Stomach smooth muscle (tissue), 2 donors: ENCODE measurements around the gene CERS6.

Source experiments
- H3K27ac ChIP-seq: one replicate; pipeline ENCODE4 v1.7.0; 2013; ENCODE audit warnings: mild to moderate bottlenecking, low read length, inconsistent platforms
- H3K27me3 ChIP-seq, 2 donors: one replicate each; pipeline ENCODE4 v1.7.0; 2013; ENCODE audit warnings: low read length in 2 of 2; ENCODE audit not compliant: insufficient read depth in 2 of 2, control insufficient read depth in 1 of 2
- H3K36me3 ChIP-seq, 2 donors: one replicate each; pipeline ENCODE4 v1.7.0; 2013; ENCODE audit warnings: low read length in 2 of 2; ENCODE audit not compliant: control insufficient read depth in 2 of 2, insufficient read depth in 2 of 2
- H3K4me1 ChIP-seq: one replicate; pipeline ENCODE4 v1.7.0; 2013; ENCODE audit warnings: low read length; ENCODE audit not compliant: control insufficient read depth, insufficient read depth
- H3K4me3 ChIP-seq, 2 donors: one replicate each; pipeline ENCODE4 v1.7.0; 2013; ENCODE audit warnings: low read length in 2 of 2
- H3K9ac ChIP-seq, 2 donors: one replicate each; pipeline ENCODE4 v1.7.0; 2013; ENCODE audit warnings: low read length in 2 of 2, mild to moderate bottlenecking in 1 of 2
- H3K9me3 ChIP-seq, 2 donors: one replicate each; pipeline ENCODE4 v1.7.0; 2013; ENCODE audit warnings: low read length in 2 of 2; ENCODE audit not compliant: control insufficient read depth in 2 of 2
- donor health status: healthy.
- donor health status: Pancreatic carcinoma.

CERS6 gene

DNA sequence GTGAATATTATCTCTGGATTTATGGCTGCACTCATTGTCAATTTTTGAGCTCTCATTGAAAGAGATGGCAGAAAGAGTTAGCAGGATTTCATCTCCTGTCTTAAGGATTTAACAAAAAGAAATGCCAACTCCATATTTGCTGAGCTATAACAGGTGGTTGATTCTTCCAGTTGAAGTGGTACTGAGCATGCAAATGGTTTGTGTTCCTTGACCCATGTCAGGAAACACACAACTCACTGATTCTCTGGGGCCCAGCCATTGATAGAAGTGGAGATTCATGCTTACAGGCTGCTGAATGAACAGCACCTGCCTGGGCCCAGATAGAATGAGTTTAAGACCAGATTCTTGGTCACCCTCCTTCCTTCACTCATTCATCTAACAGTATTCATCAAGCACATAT lies 128.8 kb downstream of the CERS6 start:
- H3K4me1 ChIP-seq = peaks cover 17% of the 10 kb centered on the region
- H3K9me3 ChIP-seq = no peaks in the 10 kb centered on the region
- H3K9ac ChIP-seq = no peak overlapping the region
- H3K36me3 ChIP-seq = no peaks in the 10 kb centered on the region
- no peak overlapping the region for H3K27ac ChIP-seq
- H3K27me3 ChIP-seq = no peaks in the 10 kb centered on the region
- H3K4me3 ChIP-seq = no peak overlapping the region

DNA sequence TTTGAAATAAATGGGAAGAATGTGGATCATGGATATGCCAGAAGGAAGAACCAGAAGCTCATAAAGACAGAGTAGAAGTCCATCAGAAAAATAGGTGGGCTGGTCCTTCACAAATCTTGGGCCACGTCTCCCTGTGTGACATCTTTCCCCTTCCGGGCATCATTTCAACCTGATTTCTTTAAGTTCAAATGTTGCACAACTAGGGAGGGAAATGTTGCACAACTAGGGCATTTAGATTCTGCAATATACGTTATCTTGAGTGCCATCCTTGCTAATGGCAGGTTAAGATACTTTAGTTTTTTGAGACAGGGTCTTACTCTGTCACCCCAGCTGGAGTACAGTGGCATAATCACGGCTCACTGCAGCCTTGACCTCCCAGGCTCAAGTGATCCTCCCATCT lies 129.6 kb downstream of the CERS6 start:
- Histone ChIP-seq H3K36me3 (no peaks in the 10 kb centered on the region), H3K4me1 (peaks cover 17% of the 10 kb centered on the region), H3K9me3 (no peaks in the 10 kb centered on the region), H3K4me3 (no peak overlapping the region), H3K27ac (no peak overlapping the region), H3K27me3 (no peaks in the 10 kb centered on the region), H3K9ac (no peak overlapping the region)

DNA sequence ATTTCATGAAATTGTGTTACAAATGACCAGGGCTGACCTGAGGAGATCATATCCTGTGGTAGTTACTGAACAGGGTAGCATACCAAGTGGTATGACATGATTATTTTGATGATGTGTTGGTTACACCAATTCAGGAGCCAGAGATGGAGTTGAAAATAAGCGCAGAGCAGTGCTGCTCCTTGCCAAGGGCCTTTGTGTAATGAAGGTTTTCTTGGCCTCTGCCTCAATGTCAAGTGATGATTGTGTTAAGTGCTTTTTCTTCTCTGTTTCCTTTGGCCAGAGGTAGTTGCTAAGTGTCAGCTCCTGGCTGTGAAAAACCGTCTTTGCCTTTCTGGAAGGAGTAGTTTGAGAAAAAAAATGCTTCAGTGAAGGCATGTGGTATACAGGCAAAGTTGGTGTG lies 131.2 kb downstream of the CERS6 start:
- Histone ChIP-seq H3K9ac (no peak overlapping the region), H3K9me3 (no peaks in the 10 kb centered on the region), H3K27ac (no peak overlapping the region), H3K36me3 (no peaks in the 10 kb centered on the region), H3K4me1 (peaks cover 19% of the 10 kb centered on the region), H3K4me3 (no peak overlapping the region), H3K27me3 (no peaks in the 10 kb centered on the region)

DNA sequence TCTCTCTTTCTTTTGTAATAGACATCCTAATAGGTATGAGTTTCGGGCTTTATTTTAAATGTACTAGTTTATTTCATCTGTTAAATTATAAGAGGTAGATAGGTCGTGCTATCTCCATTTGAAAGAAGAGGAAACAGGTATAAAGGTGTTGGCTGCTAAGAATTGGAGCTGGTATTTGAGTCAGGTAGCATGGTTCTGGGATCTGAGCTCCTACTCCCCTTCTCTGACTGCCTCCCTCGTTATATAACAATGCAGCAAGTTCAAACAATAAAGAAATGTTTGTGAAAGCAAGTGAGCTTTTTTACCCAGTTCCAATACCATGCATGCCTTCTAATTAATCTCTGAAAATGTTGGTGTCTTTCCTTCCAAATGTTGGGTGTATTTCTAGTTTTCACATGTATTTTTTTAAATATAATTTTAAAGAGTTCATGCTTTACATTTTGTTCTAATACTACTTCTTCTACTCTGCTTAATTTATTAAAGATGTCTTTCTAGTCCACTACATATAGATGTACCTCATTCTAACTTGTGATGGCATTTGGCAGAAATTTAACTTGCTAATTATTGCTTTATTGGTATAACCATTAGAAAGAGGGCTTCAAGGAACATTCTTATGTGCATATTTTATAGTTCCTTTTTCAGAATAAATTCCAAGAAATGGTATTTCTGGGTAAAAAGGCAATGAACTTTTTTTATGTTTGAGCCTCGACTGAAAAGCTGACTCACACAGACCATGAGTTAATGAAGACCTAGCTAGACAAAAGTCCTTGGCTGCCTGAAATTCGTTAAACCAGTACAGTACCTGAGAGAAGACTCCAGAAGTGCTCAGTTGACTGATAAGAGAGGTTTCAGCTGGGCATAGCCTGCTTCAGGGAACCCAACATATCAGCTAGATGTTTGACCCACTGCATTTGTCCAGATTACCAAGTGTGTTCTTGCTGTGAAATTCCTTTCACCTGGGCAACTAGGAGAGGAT lies 133.5 kb downstream of the CERS6 start:
- Histone ChIP-seq H3K4me3 (no peak overlapping the region), H3K9me3 (no peaks in the 10 kb centered on the region), H3K27me3 (no peaks in the 10 kb centered on the region), H3K4me1 (peaks cover 6% of the 10 kb centered on the region), H3K27ac (no peak overlapping the region), H3K36me3 (no peaks in the 10 kb centered on the region), H3K9ac (no peak overlapping the region)

DNA sequence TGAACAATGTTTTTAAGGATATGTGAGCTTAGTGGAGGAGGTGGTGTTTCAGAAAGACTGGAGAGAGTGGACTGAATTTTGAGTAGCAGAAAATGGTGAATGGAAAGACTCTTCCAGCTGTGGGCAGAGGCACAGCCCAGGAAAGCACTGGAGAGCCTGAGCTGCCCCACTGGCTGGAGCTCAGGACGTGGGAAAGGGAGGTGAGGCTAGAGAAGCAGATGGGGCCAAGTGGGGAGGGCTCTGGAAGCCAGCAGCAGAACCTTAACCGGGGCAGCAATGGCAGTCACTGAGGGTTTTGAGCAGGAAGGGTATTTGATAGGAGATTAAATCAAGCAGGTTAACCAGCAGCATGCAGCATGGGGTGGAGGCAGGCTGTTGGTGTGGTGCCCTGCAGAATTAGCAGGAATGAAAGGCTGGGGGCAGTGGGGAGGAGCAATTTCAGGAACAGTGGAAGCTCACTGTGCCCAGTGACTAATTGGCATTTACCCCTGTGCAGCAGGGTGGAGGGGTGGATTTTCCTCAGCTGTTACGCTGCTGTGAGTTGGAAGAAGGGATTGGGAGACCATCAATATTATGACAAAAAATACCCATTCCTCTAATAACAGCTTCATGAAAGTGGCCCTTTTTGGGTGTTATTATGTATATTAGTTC lies 136.2 kb downstream of the CERS6 start:
- H3K4me3 ChIP-seq = no peak overlapping the region
- peaks cover 3% of the 10 kb centered on the region for H3K4me1 ChIP-seq
- no peak overlapping the region for H3K27ac ChIP-seq
- H3K9ac ChIP-seq = no peak overlapping the region
- no peaks in the 10 kb centered on the region for H3K36me3 ChIP-seq
- no peaks in the 10 kb centered on the region for H3K9me3 ChIP-seq
- H3K27me3 ChIP-seq = no peaks in the 10 kb centered on the region

DNA sequence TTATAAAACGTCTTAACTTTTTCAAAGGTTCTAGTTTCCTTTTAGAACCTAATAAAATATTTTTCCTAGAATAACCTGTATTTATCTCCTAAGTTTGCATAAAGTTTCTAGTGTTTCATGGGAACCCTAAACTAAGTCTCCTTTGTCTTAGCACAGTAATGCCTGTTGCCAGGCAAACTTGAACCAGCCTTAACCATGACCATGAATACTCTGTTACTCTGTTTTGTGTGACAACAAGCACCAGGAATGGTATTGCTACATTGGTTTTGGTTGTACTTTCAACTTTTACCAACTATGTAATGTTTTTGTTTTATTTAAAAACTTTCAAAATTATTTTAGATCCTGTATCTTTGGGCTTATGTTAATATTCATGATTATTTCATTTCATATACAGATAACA lies 137.6 kb downstream of the CERS6 start:
- Histone ChIP-seq H3K9ac (no peak overlapping the region), H3K4me3 (no peak overlapping the region), H3K27ac (no peak overlapping the region), H3K9me3 (no peaks in the 10 kb centered on the region), H3K27me3 (no peaks in the 10 kb centered on the region), H3K36me3 (no peaks in the 10 kb centered on the region), H3K4me1 (peaks cover 3% of the 10 kb centered on the region)

DNA sequence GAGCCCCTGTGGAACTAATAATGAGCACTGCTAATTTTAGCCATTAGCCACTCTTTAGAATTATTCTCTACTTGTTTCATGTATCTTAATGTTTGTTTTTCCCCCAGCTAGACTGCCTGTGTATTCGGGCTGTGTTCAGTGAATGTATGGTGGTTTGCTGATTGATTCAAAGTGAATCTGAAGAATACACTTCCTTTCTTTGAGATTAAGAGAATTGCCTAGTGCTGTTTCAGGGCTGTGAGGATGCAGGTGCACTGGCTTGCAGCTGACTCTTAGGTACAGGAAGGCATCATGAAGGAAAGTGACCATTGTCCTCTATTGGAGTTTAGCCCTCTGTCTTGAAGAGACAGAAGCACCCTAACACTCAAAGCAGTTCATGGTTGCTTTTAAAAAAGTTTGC lies 138.7 kb downstream of the CERS6 start:
- H3K36me3 ChIP-seq = no peaks in the 10 kb centered on the region
- no peaks in the 10 kb centered on the region for H3K9me3 ChIP-seq
- no peak overlapping the region for H3K9ac ChIP-seq
- H3K27ac ChIP-seq = no peak overlapping the region
- H3K27me3 ChIP-seq = no peaks in the 10 kb centered on the region
- H3K4me3 ChIP-seq = no peak overlapping the region
- H3K4me1 ChIP-seq = peaks cover 3% of the 10 kb centered on the region

DNA sequence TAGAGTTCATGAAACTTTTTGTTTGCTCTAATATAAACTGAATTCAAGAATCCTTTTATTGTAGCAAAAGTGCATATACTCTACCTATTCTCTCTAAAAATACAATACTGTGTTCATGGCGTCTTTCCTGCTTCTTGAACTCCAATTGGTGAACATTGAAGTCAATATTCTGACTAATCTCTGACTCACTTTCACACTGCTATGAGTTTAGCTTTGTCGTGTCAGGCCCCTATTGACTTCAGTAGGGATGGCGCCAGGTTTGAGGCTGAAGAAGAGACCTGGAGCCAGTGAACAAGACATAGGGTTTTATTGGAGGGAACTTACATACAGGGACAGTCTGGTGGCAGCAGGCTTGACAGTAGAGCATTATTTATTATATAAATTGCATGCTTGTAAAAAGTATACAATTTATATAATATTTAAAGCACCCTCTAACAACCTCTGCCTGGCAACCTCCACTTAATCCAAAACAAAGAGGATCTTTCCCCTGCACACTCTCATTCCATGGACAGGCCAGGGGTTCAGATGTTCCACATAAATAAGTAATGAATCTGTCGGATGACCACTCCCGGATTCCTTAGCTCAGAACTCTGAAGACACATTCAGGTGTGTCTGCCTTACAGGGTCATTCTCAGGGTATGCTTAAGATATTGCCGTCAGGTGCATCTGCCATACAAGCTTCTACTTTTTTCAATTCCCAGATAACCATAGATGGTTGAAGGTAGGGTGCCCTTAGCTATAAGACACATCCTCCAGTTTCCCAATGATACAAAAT lies 141.0 kb downstream of the CERS6 start:
- H3K4me1 ChIP-seq = peaks cover 3% of the 10 kb centered on the region
- no peak overlapping the region for H3K9ac ChIP-seq
- no peaks in the 10 kb centered on the region for H3K27me3 ChIP-seq
- no peak overlapping the region for H3K27ac ChIP-seq
- H3K36me3 ChIP-seq = no peaks in the 10 kb centered on the region
- H3K4me3 ChIP-seq = no peak overlapping the region
- no peaks in the 10 kb centered on the region for H3K9me3 ChIP-seq

DNA sequence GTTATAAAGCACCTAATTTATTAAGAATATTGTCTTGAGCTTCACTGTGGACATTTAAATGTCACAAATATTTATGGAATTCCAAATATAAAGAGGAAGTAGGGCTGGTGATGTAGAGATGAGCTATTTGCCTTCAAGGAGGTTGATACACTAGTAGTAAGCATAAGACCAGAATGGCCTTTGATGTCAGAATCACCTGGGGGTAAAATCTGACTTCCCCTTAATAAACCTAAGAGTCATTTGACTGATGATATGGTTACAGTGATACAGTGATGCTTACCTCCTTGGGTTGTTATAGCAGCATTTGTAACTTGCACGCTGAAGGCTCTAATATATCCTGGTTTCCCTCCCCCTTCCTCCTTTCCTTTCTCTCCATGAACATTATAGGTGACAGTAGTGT lies 143.7 kb downstream of the CERS6 start:
- Histone ChIP-seq H3K27me3 (no peaks in the 10 kb centered on the region), H3K4me3 (no peak overlapping the region), H3K36me3 (no peaks in the 10 kb centered on the region), H3K9ac (no peak overlapping the region), H3K27ac (no peak overlapping the region), H3K4me1 (no peaks in the 10 kb centered on the region), H3K9me3 (no peaks in the 10 kb centered on the region)

DNA sequence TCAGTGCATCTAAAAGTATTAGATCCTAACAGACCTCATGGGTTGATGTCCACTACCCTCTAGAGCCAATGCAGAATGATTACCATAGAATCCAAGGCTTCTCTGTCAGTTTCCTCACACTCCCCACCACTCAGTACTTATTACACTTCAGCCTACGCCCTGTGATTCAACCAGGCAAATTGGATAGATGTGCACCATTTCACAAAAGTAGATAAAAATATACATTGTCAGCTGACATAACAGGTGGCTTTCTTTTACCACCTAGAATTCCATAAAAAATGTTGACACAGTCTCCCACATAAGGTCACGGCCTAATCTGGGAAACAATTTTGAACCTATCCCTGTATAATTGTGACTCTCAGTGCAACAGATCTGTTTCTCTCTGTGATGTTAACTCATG lies 144.9 kb downstream of the CERS6 start:
- peaks cover 4 to 8% of the 10 kb centered on the region in 2 donors for H3K9me3 ChIP-seq
- no peaks in the 10 kb centered on the region for H3K4me1 ChIP-seq
- no peak overlapping the region for H3K27ac ChIP-seq
- no peak overlapping the region for H3K4me3 ChIP-seq
- no peaks in the 10 kb centered on the region for H3K36me3 ChIP-seq
- no peaks in the 10 kb centered on the region for H3K27me3 ChIP-seq
- H3K9ac ChIP-seq = no peak overlapping the region
